DMS114 treated with DMSO at 0.1 percent for 48 hours (cell line): Measurements from ENCODE around the gene EFR3B.
"Not testable (repeated sequence)": the region's sequence is repeated elsewhere in the genome, so short reads cannot be mapped to it uniquely, and the experiment has no call there.

Source experiments
- DNase-seq: peaks from one replicate; lab custom pipeline; 2025; ENCODE audit not compliant: unreplicated experiment; lab: John Stamatoyannopoulos, UW

EFR3B gene, protein sequence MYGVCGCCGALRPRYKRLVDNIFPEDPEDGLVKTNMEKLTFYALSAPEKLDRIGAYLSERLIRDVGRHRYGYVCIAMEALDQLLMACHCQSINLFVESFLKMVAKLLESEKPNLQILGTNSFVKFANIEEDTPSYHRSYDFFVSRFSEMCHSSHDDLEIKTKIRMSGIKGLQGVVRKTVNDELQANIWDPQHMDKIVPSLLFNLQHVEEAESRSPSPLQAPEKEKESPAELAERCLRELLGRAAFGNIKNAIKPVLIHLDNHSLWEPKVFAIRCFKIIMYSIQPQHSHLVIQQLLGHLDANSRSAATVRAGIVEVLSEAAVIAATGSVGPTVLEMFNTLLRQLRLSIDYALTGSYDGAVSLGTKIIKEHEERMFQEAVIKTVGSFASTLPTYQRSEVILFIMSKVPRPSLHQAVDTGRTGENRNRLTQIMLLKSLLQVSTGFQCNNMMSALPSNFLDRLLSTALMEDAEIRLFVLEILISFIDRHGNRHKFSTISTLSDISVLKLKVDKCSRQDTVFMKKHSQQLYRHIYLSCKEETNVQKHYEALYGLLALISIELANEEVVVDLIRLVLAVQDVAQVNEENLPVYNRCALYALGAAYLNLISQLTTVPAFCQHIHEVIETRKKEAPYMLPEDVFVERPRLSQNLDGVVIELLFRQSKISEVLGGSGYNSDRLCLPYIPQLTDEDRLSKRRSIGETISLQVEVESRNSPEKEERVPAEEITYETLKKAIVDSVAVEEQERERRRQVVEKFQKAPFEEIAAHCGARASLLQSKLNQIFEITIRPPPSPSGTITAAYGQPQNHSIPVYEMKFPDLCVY

DNA sequence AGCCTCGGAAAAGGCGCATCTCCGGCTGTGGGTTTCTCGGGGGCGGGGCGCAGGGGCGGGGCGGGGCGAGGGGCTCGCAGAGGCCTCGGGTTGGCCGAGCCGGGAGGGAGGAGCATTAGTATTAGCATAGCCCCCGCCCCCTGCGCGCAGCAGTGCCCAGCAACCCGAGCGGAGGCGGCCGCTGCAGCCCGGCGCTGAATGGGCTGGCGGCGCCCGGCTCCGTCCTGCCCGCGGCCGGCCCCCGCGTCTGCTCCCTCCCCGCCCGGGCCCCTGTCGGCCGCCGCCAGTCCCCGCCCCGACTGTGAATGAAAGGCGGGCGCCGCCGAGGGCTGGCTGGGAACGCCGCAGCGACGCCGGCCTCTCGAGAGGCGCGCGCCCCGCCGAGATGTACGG lies at the start of gene EFR3B:
EFR3B (plus strand) TSS at position 149 of the 393 bp plus-strand sequence; CDS start at position 386, 237 bp downstream.
- DNase-seq: peak; percentile 79

- no peak for DNase-seq
Observed at GRCh38 chr2:24993406-24994145, 48.3 kb upstream of the EFR3B start.

- DNase-seq: no peak
Observed at GRCh38 chr2:24994146-24994724, 47.6 kb upstream of the EFR3B start.

- not testable (repeated sequence) for DNase-seq
Observed at GRCh38 chr2:24999097-24999496, 42.8 kb upstream of the EFR3B start.

GRCh38 chr2:25000036-25000435 lies 41.8 kb upstream of the EFR3B start:
- no peak for DNase-seq

- DNase-seq: no peak
Observed at GRCh38 chr2:25000503-25001324, 41.2 kb upstream of the EFR3B start.

DNA sequence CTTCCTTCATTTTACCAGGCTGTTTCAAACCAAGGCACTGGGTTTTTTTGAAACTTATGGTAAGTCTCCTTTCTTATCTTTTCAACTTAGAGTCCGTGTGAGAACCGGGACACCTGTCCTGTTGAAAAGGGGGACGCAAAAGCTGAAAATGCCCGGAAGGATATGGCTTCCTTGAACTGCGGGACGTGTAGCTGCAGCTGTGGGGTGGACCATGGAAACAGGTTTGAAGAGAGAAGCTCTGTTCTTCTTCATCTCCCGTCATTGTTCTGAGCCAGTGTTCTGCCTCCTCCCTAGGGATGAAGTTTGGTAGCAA lies 40.6 kb upstream of the EFR3B start:
- DNase-seq: no peak

GRCh38 chr2:25002066-25002465 lies 39.8 kb upstream of the EFR3B start:
- DNase-seq: no peak

GRCh38 chr2:25009954-25010353 lies 31.9 kb upstream of the EFR3B start:
- no peak for DNase-seq

DNA sequence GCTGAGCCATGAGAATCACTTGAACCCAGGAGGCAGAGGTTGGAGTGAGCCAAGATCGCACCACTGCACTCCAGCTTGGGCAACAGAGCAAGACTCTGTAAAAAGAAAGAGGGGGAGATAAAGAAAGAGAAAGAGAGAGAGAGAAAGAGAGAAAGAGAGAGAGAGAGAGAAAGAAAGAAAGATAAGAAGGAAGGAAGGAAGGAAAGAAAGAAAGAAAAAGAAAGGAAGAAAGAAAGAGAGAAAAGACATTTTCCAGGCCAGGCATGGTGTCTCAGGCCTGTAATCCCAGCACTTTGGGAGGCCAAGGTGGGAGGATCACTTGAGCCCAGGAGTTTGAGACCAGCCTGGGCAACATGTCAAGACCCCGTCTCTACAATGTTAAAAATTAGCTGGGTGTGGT lies 30.5 kb upstream of the EFR3B start:
- DNase-seq: not testable (repeated sequence)

DNA sequence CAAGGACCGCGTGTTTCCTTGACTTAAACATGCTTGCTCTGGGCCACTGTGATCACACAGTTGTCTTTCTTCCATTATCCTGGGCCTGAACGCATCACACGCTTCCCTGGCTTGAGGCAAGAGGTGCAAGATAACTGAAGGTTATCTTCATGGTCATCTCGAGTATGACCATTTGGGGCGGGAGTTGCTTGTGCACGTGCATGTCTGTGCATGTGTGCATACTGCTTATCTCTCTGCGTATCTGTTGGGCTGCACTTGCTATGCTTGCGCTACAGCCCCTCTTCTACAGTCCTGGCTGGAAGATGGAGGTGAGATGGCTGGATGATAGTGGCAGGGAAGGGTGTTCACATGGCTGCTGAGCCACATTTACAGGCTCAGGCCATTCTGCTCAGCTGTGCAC lies 27.2 kb upstream of the EFR3B start:
- DNase-seq: no peak

DNA sequence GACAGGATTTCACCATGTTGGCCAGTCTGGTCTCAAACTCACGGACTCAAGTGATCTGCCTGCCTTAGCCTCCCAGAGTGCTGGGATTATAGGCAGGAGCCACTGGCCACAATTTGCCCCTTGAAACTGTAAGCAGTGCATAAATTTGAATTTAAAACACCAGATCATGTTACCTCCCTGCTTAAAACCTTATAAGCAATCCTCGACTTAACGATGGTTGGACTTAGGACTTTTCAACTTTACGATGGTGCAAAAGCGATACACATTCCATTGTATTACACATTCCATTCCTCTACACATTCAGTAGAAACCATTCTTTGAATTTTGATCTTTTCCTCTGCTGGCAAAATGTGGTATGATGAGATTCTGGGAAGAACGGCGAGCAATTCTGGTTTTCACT lies 23.2 kb upstream of the EFR3B start:
- no peak for DNase-seq

GRCh38 chr2:25021791-25022362 lies 20.0 kb upstream of the EFR3B start:
- DNase-seq: no peak

DNA sequence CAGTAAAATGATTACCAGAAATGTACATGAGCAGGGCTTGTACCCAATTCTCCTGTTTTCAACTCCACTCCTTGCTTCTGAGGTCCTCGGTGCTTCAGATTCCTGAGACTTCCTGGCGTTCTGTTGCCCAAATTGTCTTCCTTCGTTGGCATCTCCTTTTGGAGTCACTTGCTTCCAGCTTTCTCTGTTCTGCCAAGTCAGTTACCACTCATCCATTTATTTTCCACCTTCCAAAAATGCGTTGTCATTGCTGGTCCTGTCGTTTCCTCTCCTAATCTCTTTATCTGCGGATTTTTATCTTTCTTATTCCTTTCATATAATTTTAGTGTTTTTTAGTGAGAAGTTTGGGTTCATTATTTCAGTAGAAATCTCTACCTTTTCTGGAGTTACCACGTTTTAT lies 18.5 kb upstream of the EFR3B start:
- no peak for DNase-seq

DNA sequence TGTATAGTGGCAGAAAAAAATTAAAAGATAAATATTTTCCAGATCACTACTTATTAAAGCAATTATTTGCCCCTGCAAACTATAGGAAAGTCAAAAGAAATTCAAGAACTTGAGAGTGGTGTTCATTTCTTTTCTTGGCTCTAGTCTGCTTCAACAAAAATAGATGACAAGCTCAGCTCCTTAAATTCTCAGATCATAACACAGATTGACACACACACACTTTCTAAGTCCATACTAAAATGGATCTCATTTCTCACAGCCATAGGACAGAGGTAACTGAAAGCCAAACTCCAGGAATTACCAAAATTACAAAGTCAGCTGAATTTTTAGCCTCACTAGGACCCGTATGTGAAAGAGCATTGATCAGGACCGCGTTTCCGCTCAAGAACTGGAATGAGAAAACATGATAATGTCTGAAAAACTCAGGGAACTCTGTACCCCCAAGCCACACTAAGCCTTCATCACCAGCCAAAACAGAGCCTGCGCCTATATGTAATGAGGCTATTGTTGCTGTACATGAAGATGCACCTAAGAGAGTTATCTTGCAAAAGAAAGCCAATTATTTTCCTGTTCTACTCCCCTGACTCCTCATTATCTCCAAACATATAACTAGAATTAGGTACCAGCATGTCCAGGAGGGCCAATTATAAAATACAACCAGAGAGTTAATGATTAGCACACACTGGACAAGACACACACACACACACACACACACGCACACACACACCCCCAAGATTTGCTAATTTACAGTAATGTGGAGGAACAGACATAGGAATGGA lies 16.5 kb upstream of the EFR3B start:
- no peak for DNase-seq

- no peak for DNase-seq
Observed at GRCh38 chr2:25026008-25026530, 15.8 kb upstream of the EFR3B start.

GRCh38 chr2:25029183-25029554 lies 12.7 kb upstream of the EFR3B start:
- DNase-seq: no peak

DNA sequence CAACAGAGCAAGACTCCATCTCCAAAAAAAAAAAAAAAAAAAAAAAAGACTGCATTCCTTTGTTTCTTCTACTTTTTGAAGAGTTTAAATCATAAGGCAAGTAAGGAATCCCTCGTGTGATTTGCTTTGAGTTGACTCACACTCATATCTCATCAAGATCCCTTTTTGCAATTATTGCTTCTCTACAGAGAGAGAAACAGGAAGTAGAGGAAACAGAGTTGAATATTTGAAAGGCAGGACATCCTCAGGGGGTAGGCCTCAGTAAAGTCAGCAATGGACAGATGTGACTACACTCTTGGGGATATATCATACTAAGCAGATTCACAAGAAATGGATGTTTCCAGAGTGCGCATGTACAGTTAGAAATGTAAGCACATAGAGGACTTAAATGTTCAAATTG lies 11.2 kb upstream of the EFR3B start:
- DNase-seq: no peak

DNA sequence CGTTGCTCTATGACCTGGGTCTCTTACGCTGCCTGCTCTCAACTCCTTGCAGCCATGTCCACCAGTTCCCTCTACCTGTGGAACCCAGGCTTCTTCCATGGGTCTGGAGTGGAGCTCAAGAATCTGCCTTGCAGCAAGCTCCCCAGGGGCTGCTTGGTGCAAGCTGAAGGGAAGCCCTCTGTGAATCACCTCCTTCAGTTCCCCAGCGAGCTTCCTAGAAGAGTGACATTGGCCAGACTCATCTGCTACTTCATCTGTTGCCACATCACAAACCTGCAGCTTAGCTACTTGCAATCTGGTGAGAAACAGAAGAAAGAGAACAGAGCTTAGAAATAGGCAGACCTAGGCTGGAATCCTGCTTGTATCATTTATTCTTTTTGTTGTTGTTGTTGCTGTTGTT lies 9.8 kb upstream of the EFR3B start:
- DNase-seq: no peak
